IMR-90 (cell line): ENCODE measurements around the gene TAGLN. TPM values are rescaled to one million over a fixed set of nuclear protein-coding genes. Genes with fewer than 3 reads are reported as not detected.

ENCODE experiments used
- ATAC-seq: fragments of 200-7000 bp; cut with Tn5 transposase; 2 replicates; pipeline ENCODE4 v1.9.1; 2020; ENCODE audit warnings: low read depth, mild to moderate bottlenecking, moderate library complexity
- BruUV-seq: library from RNA; stranded (reverse); fragments of 400-500 nt; replicated peaks from 2 replicates; lab custom pipeline; 2021; lab: Mats Ljungman, UMichigan
- CTCF ChIA-PET: fragments of 300-600 bp; formaldehyde crosslinking; extraction: SDS; loops from one replicate; lab custom pipeline; 2021; ENCODE audit warnings: antibody characterized with exemption; lab: Yijun Ruan, JAX
- POLR2A ChIA-PET: fragments of 300-600 bp; sonication (Branson Sonifier 250); formaldehyde crosslinking; loops from one replicate; lab custom pipeline; 2022; ENCODE audit warnings: antibody characterized with exemption; ENCODE audit not compliant: unreplicated experiment; lab: Charles Lee
- DNase-seq: peaks from one replicate; pipeline ENCODE4 v3.0.0; 2013
- H2AFZ ChIP-seq: replicated peaks from 2 replicates; pipeline ENCODE3; 2013; ENCODE audit warnings: low read length, mild to moderate bottlenecking; ENCODE audit not compliant: poor library complexity
- H2AK5ac ChIP-seq: 2 replicates; pipeline ENCODE4 v1.6.1; 2013; ENCODE audit warnings: low read depth, low read length, inconsistent platforms
- H2AK9ac ChIP-seq: replicated peaks from 2 replicates; pipeline ENCODE3; 2013; ENCODE audit warnings: mild to moderate bottlenecking, low read depth, low read length, moderate library complexity; ENCODE audit not compliant: poor library complexity
- H2BK120ac ChIP-seq: 2 replicates; pipeline ENCODE4 v1.6.1; 2013; ENCODE audit warnings: low read depth, low read length, inconsistent platforms
- H2BK15ac ChIP-seq: 3 replicates; pipeline ENCODE4 v1.6.1; 2013; ENCODE audit warnings: low read depth, low read length, inconsistent platforms
- H2BK20ac ChIP-seq: 2 replicates; pipeline ENCODE4 v1.6.1; 2013; ENCODE audit warnings: low read depth, mild to moderate bottlenecking, inconsistent platforms, low read length, moderate library complexity
- H2BK5ac ChIP-seq: 2 replicates; pipeline ENCODE4 v1.6.1; 2013; ENCODE audit warnings: mild to moderate bottlenecking, low read depth, low read length, inconsistent platforms; ENCODE audit not compliant: poor library complexity, severe bottlenecking
- H3K14ac ChIP-seq: replicated peaks from 2 replicates; pipeline ENCODE4 v1.6.1; 2013; ENCODE audit warnings: low read depth, low read length, inconsistent platforms
- H3K18ac ChIP-seq: 2 replicates; pipeline ENCODE4 v1.6.1; 2013; ENCODE audit warnings: low read depth, low read length, control low read depth
- H3K23ac ChIP-seq: 2 replicates; pipeline ENCODE4 v1.6.1; 2013; ENCODE audit warnings: low read depth, low read length, inconsistent platforms
- H3K27ac ChIP-seq: 2 replicates; pipeline ENCODE4 v1.5.1; 2013; ENCODE audit warnings: mild to moderate bottlenecking, control low read depth, low read length; ENCODE audit not compliant: insufficient read depth
- H3K27me3 ChIP-seq: 2 replicates; pipeline ENCODE4 v1.6.1; 2013; ENCODE audit warnings: low read length; ENCODE audit not compliant: control insufficient read depth, insufficient read depth
- H3K36me3 ChIP-seq: 2 replicates; pipeline ENCODE4 v1.6.1; 2013; ENCODE audit warnings: low read length, mixed read lengths; ENCODE audit not compliant: control insufficient read depth, insufficient read depth
- H3K4ac ChIP-seq: 2 replicates; pipeline ENCODE4 v1.6.1; 2013; ENCODE audit warnings: low read depth, low read length, inconsistent platforms
- H3K4me1 ChIP-seq: 2 replicates; pipeline ENCODE4 v1.6.1; 2013; ENCODE audit warnings: low read length, mixed read lengths; ENCODE audit not compliant: control insufficient read depth, insufficient read depth
- H3K4me2 ChIP-seq: 2 replicates; pipeline ENCODE4 v1.6.1; 2013; ENCODE audit warnings: low read depth, mild to moderate bottlenecking, control low read depth, low read length, moderate library complexity
- H3K4me3 ChIP-seq: 2 replicates; pipeline ENCODE4 v1.5.1; 2013; ENCODE audit warnings: low read depth, mild to moderate bottlenecking, control low read depth, low read length, moderate library complexity; ENCODE audit not compliant: insufficient read depth
- H3K56ac ChIP-seq: 2 replicates; pipeline ENCODE4 v1.6.1; 2013; ENCODE audit warnings: low read length, inconsistent platforms; ENCODE audit not compliant: insufficient read depth; ENCODE audit errors: extremely low read depth
- H3K79me1 ChIP-seq, 2 experiments: 2 replicates each; pipeline ENCODE4 v1.6.1; 2013; ENCODE audit warnings: low read length in 2 of 2, inconsistent platforms in 1 of 2, low read depth in 1 of 2
- H3K9ac ChIP-seq: 2 replicates; pipeline ENCODE4 v1.6.1; 2013; ENCODE audit warnings: low read depth, low read length, control low read depth
- H3K9me1 ChIP-seq: 2 replicates; pipeline ENCODE4 v1.6.1; 2013; ENCODE audit warnings: low read length, inconsistent platforms; ENCODE audit not compliant: insufficient read depth
- H3K9me3 ChIP-seq: 2 replicates; pipeline ENCODE4 v1.6.1; 2013; ENCODE audit warnings: low read length; ENCODE audit not compliant: control insufficient read depth, insufficient read depth
- H4K20me1 ChIP-seq: 2 replicates; pipeline ENCODE4 v1.6.1; 2013; ENCODE audit warnings: low read length, inconsistent platforms; ENCODE audit not compliant: insufficient read depth
- H4K5ac ChIP-seq: 2 replicates; pipeline ENCODE4 v1.6.1; 2013; ENCODE audit warnings: mild to moderate bottlenecking, low read depth, low read length, control low read depth
- H4K8ac ChIP-seq, 2 experiments: 2 replicates each; pipeline ENCODE4 v1.6.1; 2013; ENCODE audit warnings: low read depth in 2 of 2, low read length in 2 of 2, control low read depth in 1 of 2, inconsistent platforms in 1 of 2
- H4K91ac ChIP-seq: 2 replicates; pipeline ENCODE4 v1.6.1; 2013; ENCODE audit warnings: low read depth, low read length, inconsistent platforms; ENCODE audit not compliant: insufficient read depth
- BHLHE40 ChIP-seq: fragments of 150-350 bp; IDR thresholded peaks from 2 replicates; pipeline ENCODE4 v1.6.1; 2016; ENCODE audit warnings: mild to moderate bottlenecking, low read depth, low read length
- CEBPB ChIP-seq: IDR thresholded peaks from 2 replicates; pipeline ENCODE4 v1.6.1; 2012; ENCODE audit warnings: low read depth, low read length, improper control_type of control experiment
- CHD1 ChIP-seq: IDR thresholded peaks from 2 replicates; pipeline ENCODE4 v1.6.1; 2012; ENCODE audit warnings: low read depth, low read length, improper control_type of control experiment
- FOS ChIP-seq: fragments of 150-350 bp; IDR thresholded peaks from 2 replicates; pipeline ENCODE4 v1.6.1; 2016; ENCODE audit warnings: low read depth, low read length
- MAFK ChIP-seq: IDR thresholded peaks from 2 replicates; pipeline ENCODE4 v1.6.1; 2012; ENCODE audit warnings: low read depth, low read length, improper control_type of control experiment
- MAZ ChIP-seq: IDR thresholded peaks from 2 replicates; pipeline ENCODE4 v1.6.1; 2012; ENCODE audit warnings: low read depth, mild to moderate bottlenecking, low read length, improper control_type of control experiment, moderate library complexity, borderline replicate concordance
- MXI1 ChIP-seq: IDR thresholded peaks from 2 replicates; pipeline ENCODE4 v1.6.1; 2012; ENCODE audit warnings: low read depth, mild to moderate bottlenecking, low read length, moderate library complexity, borderline replicate concordance
- NFE2L2 ChIP-seq: fragments of 150-350 bp; IDR thresholded peaks from 2 replicates; pipeline ENCODE4 v1.6.1; 2016; ENCODE audit warnings: low read depth, mild to moderate bottlenecking, low read length
- POLR2A ChIP-seq: IDR thresholded peaks from 2 replicates; pipeline ENCODE4 v1.6.1; 2012; ENCODE audit warnings: mild to moderate bottlenecking, low read depth, low read length
- RAD21 ChIP-seq: IDR thresholded peaks from 2 replicates; pipeline ENCODE4 v1.6.1; 2012; ENCODE audit warnings: low read length, improper control_type of control experiment
- RCOR1 ChIP-seq: IDR thresholded peaks from 2 replicates; pipeline ENCODE4 v1.6.1; 2012; ENCODE audit warnings: mild to moderate bottlenecking, low read length, improper control_type of control experiment; ENCODE audit not compliant: insufficient replicate concordance
- RFX5 ChIP-seq: IDR thresholded peaks from 2 replicates; pipeline ENCODE4 v1.8.0; 2012; ENCODE audit warnings: low read depth, mild to moderate bottlenecking, low read length, moderate library complexity
- SMC3 ChIP-seq: fragments of 150-350 bp; IDR thresholded peaks from 2 replicates; pipeline ENCODE4 v1.6.1; 2016; ENCODE audit warnings: low read depth, mild to moderate bottlenecking, antibody characterized with exemption, low read length, moderate library complexity
- WGBS, 2 experiments: methylation state at CpG; one replicate each; pipeline versions ENCODE4 v1.1.5 to v1.1.7; 2013; ENCODE audit warnings: missing lambda C conversion rate in 2 of 2; ENCODE audit not compliant: insufficient read length in 1 of 2; ENCODE audit errors: extremely low coverage in 2 of 2; 5-methylcytosine and 5-hydroxymethylcytosine counted together
- dilution Hi-C: fragments of 300-500 bp; cut with HindIII; formaldehyde crosslinking; loops from one replicate; pipeline ENCODE4 v1.14.3; 2018; ENCODE audit warnings: low sequenced_read_pairs; ENCODE audit not compliant: unreplicated experiment
- in situ Hi-C: fragments of 300-500 bp; cut with MboI; formaldehyde crosslinking; loops from 3 replicates; pipeline ENCODE4 v1.14.3; 2019; ENCODE audit warnings: low sequenced_read_pairs, inconsistent platforms, mixed read lengths
- intact Hi-C: fragments of 100-400 bp; cut with micrococcal nuclease; formaldehyde crosslinking; loops from 2 replicates; pipeline ENCODE4 v1.10.0; 2022
- polyA plus RNA-seq, 3 experiments: library from polyadenylated mRNA; depleted of rRNA; stranded (reverse); fragments of >200 nt; gene quantifications; 2 replicates each; pipeline ENCODE4 v1.2.3, GENCODE V29; 2012; ENCODE audit warnings: low replicate concordance in 1 of 3
- total RNA-seq: library from RNA; depleted of rRNA; stranded (reverse); fragments of >200 nt; gene quantifications from 2 replicates; pipeline ENCODE4 v1.2.3, GENCODE V29; 2012
- TF ChIP-seq, protein P1 (sequence below): fragments of 150-350 bp; IDR thresholded peaks from 2 replicates; pipeline ENCODE4 v1.6.1; 2016; ENCODE audit warnings: low read depth, mild to moderate bottlenecking, low read length, moderate library complexity, borderline replicate concordance
- TF ChIP-seq, protein P2 (sequence below): fragments of 150-350 bp; IDR thresholded peaks from 2 replicates; pipeline ENCODE4 v1.6.1; 2017; ENCODE audit warnings: mild to moderate bottlenecking, antibody characterized with exemption, low read length, low read depth
- TF ChIP-seq, protein P3 (sequence below): conservative IDR thresholded peaks from 2 replicates; pipeline ENCODE4 v1.5.1; 2012; ENCODE audit warnings: mild to moderate bottlenecking, low read depth, low read length, improper control_type of control experiment

The TAGLN gene
- total and polyA plus RNA-seq, 2 of the 4 experiments (the other 2 are of a cell fraction): 2,558 to 3,760 TPM

DNA sequence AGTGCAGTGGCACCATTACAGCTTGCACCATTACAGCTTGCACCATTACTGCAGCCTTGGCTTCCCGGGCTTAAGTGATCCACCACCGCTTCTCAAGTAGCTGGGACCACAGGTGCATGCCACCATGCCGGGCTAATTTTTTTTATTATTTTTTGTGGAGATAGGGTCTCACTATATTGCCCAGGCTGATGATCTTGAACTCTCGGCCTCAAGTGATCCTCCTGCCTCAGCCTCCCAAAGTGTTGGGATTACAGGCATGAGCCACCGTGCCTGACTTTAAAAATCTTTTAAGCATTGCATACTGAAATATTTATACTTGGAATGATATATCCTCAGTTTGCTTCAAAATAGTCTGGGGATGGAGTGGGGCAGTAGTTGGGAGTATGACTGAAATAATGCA, 44.7 kb upstream of the TAGLN start:
- Histone ChIP-seq H2AFZ (no peak overlapping the region), H3K4me1 (no peaks in the 10 kb centered on the region), H3K18ac (no peak overlapping the region), H2BK5ac (no peak overlapping the region), H4K5ac (no peak overlapping the region), H3K56ac (no peak overlapping the region), H3K4ac (no peak overlapping the region), H3K9me1 (peaks cover 12% of the 10 kb centered on the region; the same call in 1 of the 2 replicates), H2AK5ac (no peak overlapping the region), H4K91ac (no peak overlapping the region), H3K4me2 (no peak overlapping the region), H3K9ac (no peak overlapping the region), H4K20me1 (peaks cover 87% of the 10 kb centered on the region), H3K36me3 (peaks cover 31% of the 10 kb centered on the region), H3K27me3 (no peaks in the 10 kb centered on the region), H4K8ac (no peak overlapping the region), H2BK120ac (no peak overlapping the region), H3K4me3 (no peak overlapping the region), H3K9me3 (no peaks in the 10 kb centered on the region), H2AK9ac (no peak overlapping the region), H3K79me1 (peaks cover 4 to 53% of the 10 kb centered on the region in 2 experiments), H3K27ac (no peak overlapping the region), H3K14ac (no peak overlapping the region), H3K23ac (no peak overlapping the region), H2BK15ac (no peak overlapping the region), H2BK20ac (no peak overlapping the region)
- intact Hi-C loops (no loop called here), dilution Hi-C loops (no loop called here), in situ Hi-C loops (no loop called here)
- CTCF ChIA-PET: no interaction called here
- WGBS, 2 experiments: no CpG with 5 or more reads among the region's 5 CpGs
- BruUV-seq: no TSS peak
- ATAC-seq: no peak
- DNase-seq: no peak
- TF ChIP-seq MAFK (no peak), CEBPB (no peak), RAD21 (no peak), BHLHE40 (no peak), CHD1 (no peak), SMC3 (no peak), MXI1 (no peak), MAZ (no peak), FOS (no peak), RCOR1 (no peak), NFE2L2 (no peak), POLR2A (no peak), RFX5 (no peak)
- TF ChIP-seq, protein P1, sequence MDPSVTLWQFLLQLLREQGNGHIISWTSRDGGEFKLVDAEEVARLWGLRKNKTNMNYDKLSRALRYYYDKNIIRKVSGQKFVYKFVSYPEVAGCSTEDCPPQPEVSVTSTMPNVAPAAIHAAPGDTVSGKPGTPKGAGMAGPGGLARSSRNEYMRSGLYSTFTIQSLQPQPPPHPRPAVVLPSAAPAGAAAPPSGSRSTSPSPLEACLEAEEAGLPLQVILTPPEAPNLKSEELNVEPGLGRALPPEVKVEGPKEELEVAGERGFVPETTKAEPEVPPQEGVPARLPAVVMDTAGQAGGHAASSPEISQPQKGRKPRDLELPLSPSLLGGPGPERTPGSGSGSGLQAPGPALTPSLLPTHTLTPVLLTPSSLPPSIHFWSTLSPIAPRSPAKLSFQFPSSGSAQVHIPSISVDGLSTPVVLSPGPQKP: no peak
- TF ChIP-seq, protein P2, sequence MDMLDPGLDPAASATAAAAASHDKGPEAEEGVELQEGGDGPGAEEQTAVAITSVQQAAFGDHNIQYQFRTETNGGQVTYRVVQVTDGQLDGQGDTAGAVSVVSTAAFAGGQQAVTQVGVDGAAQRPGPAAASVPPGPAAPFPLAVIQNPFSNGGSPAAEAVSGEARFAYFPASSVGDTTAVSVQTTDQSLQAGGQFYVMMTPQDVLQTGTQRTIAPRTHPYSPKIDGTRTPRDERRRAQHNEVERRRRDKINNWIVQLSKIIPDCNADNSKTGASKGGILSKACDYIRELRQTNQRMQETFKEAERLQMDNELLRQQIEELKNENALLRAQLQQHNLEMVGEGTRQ: no peak
- TF ChIP-seq, protein P3, sequence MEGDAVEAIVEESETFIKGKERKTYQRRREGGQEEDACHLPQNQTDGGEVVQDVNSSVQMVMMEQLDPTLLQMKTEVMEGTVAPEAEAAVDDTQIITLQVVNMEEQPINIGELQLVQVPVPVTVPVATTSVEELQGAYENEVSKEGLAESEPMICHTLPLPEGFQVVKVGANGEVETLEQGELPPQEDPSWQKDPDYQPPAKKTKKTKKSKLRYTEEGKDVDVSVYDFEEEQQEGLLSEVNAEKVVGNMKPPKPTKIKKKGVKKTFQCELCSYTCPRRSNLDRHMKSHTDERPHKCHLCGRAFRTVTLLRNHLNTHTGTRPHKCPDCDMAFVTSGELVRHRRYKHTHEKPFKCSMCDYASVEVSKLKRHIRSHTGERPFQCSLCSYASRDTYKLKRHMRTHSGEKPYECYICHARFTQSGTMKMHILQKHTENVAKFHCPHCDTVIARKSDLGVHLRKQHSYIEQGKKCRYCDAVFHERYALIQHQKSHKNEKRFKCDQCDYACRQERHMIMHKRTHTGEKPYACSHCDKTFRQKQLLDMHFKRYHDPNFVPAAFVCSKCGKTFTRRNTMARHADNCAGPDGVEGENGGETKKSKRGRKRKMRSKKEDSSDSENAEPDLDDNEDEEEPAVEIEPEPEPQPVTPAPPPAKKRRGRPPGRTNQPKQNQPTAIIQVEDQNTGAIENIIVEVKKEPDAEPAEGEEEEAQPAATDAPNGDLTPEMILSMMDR: no peak
- POLR2A ChIA-PET: no interaction called here
